T-cell (primary cell): ENCODE data around the gene UBR1. TPM values are rescaled to one million over a fixed set of nuclear protein-coding genes. Genes with fewer than 3 reads are reported as not detected.

Experiments used
- ATAC-seq, 4 experiments: fragments of 200-7000 bp in 3 of 4; fragments of 150-1000 bp in 1 of 4; cut with Tn5 transposase; replicated peaks in 1 of 4; 1 replicate in 3 of 4; 2 replicates in 1 of 4; pipeline ENCODE4 v1.10.0; 2021; ENCODE audit warnings: moderate library complexity in 3 of 4, mild to moderate bottlenecking in 2 of 4, moderate number of reproducible peaks in 1 of 4
- CTCF ChIA-PET, 2 donors: fragments of 300-600 bp; sonication (Branson Sonifier 250); formaldehyde crosslinking; loops; one replicate each; lab custom pipeline; 2022; ENCODE audit warnings: antibody characterized with exemption in 2 of 2; lab: Charles Lee
- POLR2A ChIA-PET, 2 donors: fragments of 300-600 bp; sonication (Branson Sonifier 250); formaldehyde crosslinking; loops; one replicate each; lab custom pipeline; 2022; ENCODE audit warnings: antibody characterized with exemption in 2 of 2; lab: Charles Lee
- DNase-seq, 35 experiments: peaks; one replicate each; pipeline versions ENCODE4 v3.0.0 to v3.0.0-alpha.2; 2013 to 2023
- H3K27ac ChIP-seq: one replicate; pipeline ENCODE4 v1.5.1; 2013; ENCODE audit warnings: low read length
- H3K27me3 ChIP-seq, 2 experiments: replicated peaks in 1 of 2; 1 replicate in 1 of 2; 2 replicates in 1 of 2; pipeline versions ENCODE4 v1.6.1 to v1.7.0; 2013; ENCODE audit warnings: low read length in 1 of 2, mixed read lengths in 1 of 2; ENCODE audit not compliant: control insufficient read depth in 2 of 2, insufficient read depth in 2 of 2; ENCODE audit errors: extremely low read depth in 1 of 2
- H3K36me3 ChIP-seq, 2 donors: 1 replicate in 1 of 2; 2 replicates in 1 of 2; pipeline versions ENCODE4 v1.6.1 to v1.7.0; 2013; ENCODE audit warnings: low read length in 1 of 2; ENCODE audit not compliant: control insufficient read depth in 2 of 2, insufficient read depth in 1 of 2; ENCODE audit errors: extremely low read depth in 1 of 2
- H3K4me1 ChIP-seq, 2 experiments: 1 replicate in 1 of 2; 2 replicates in 1 of 2; pipeline versions ENCODE4 v1.6.1 to v1.7.0; 2013; ENCODE audit warnings: low read length in 2 of 2, mixed read lengths in 1 of 2; ENCODE audit not compliant: insufficient read depth in 2 of 2, control insufficient read depth in 1 of 2; ENCODE audit errors: extremely low read depth in 1 of 2
- H3K4me3 ChIP-seq, 2 donors: 1 replicate in 1 of 2; 2 replicates in 1 of 2; pipeline versions ENCODE4 v1.5.1 to v1.7.0; 2013; ENCODE audit warnings: mild to moderate bottlenecking in 2 of 2, low read length in 1 of 2, moderate library complexity in 1 of 2; ENCODE audit not compliant: control insufficient read depth in 1 of 2; ENCODE audit errors: extremely low read depth in 1 of 2
- H3K9me3 ChIP-seq: 2 replicates; pipeline ENCODE4 v1.7.0; 2013
- H3K27ac Mint-ChIP-seq, 2 donors: one replicate each; pipeline ENCODE4 v1.8.0; 2020 to 2021; ENCODE audit warnings: mild to moderate bottlenecking in 2 of 2, mixed read lengths in 2 of 2
- H3K27me3 Mint-ChIP-seq, 2 donors: one replicate each; pipeline ENCODE4 v1.8.0; 2021 to 2022; ENCODE audit warnings: mixed read lengths in 2 of 2
- H3K36me3 Mint-ChIP-seq: one replicate; pipeline ENCODE4 v1.8.0; 2021; ENCODE audit warnings: mixed read lengths
- H3K4me1 Mint-ChIP-seq, 3 donors: one replicate each; pipeline ENCODE4 v1.8.0; 2020 to 2022; ENCODE audit warnings: mixed read lengths in 3 of 3, mild to moderate bottlenecking in 1 of 3
- H3K4me3 Mint-ChIP-seq, 3 donors: one replicate each; pipeline ENCODE4 v1.8.0; 2020 to 2022; ENCODE audit warnings: mild to moderate bottlenecking in 3 of 3, mixed read lengths in 3 of 3, moderate library complexity in 3 of 3
- H3K9me3 Mint-ChIP-seq, 3 donors: one replicate each; pipeline ENCODE4 v1.8.0; 2020 to 2022; ENCODE audit warnings: mixed read lengths in 3 of 3
- WGBS: methylation state at CpG from one replicate; pipeline ENCODE4 v1.1.5; 2013; ENCODE audit warnings: missing lambda C conversion rate; ENCODE audit not compliant: insufficient coverage; 5-methylcytosine and 5-hydroxymethylcytosine counted together
- total RNA-seq, 35 experiments: library from RNA in 6 of 35; stranded (reverse) in 6 of 35; fragments of 120-200 nt in 1 of 35; gene quantifications; one replicate each; pipeline versions ENCODE4 v1.2.1 to v1.2.4 and lab custom pipeline; 2013 to 2026

Gene UBR1
- total RNA-seq, 5 donors from 2014 or later (not counting 1 experiment from before 2014, with no cell fraction given), result 35.0 to 55.6 (median 41.0) TPM

DNA sequence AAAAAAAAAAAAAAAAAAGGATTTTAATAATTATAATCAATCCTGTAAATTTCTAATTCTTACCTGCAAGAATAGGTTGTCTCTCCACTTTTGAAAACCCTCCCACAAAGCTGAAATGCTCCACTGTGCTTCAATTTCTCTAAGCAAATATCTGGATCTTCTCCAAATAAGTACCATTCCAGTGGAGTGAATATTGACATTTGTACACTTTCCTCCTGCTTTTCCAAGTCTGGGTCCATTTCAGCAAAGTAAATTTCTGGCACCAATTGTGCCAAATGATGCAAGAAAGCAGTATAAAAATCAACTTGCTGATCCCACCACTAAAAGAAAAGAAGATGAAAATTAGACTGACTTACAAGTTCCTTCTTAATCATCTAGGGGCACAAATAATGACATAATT, 19.9 kb downstream of the UBR1 start:
- H3K27me3 ChIP-seq, result no peaks in the 10 kb centered on the region
- peaks cover 7 to 27% of the 10 kb centered on the region in 2 donors for H3K36me3 ChIP-seq
- peaks cover 0 to 2% of the 10 kb centered on the region in 2 experiments for H3K4me1 ChIP-seq
- no peak for DNase-seq
- peaks cover 40% of the 10 kb centered on the region for H3K36me3 Mint-ChIP-seq
- ChIA-PET POLR2A (no interaction called here), CTCF (no interaction called here)
- H3K27me3 Mint-ChIP-seq, result no peaks in the 10 kb centered on the region
- H3K27ac ChIP-seq, result no peak overlapping the region
- H3K9me3 ChIP-seq, result no peaks in the 10 kb centered on the region
- no peak overlapping the region for H3K27ac Mint-ChIP-seq
- H3K4me1 Mint-ChIP-seq, result peaks cover 28 to 36% (median 29%) of the 10 kb centered on the region in 3 donors
- no peak overlapping the region for H3K4me3 ChIP-seq
- no peak for ATAC-seq
- H3K4me3 Mint-ChIP-seq, result no peak overlapping the region
- no peaks in the 10 kb centered on the region for H3K9me3 Mint-ChIP-seq

DNA sequence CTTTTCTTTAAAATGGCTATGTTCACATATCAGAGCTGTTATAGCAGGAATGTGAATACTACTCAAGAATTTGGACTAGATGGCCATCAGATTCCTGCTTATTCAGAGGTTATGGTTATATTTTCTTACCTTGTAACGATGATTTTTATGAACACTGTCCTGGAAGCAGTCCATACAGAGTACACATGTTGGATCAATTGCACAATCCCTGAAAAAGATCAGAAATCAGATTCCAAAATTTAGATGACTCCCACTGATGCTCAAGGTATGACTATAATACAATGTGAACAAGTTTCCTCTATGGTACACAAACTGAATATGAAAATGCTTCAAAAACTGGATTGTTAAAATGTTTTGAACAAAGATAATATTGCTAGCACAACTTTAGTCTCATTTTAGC, 23.3 kb downstream of the UBR1 start:
- no peak for DNase-seq
- no peaks in the 10 kb centered on the region for H3K27me3 ChIP-seq
- no peak overlapping the region for H3K4me3 ChIP-seq
- Mint-ChIP-seq H3K9me3 (no peaks in the 10 kb centered on the region), H3K36me3 (peaks cover 55% of the 10 kb centered on the region), H3K4me3 (no peak overlapping the region), H3K27me3 (no peaks in the 10 kb centered on the region), H3K4me1 (peaks cover 24 to 36% (median 29%) of the 10 kb centered on the region in 3 donors), H3K27ac (no peak overlapping the region)
- no CpG with 5 or more reads among the region's 1 CpG for WGBS
- H3K27ac ChIP-seq, result no peak overlapping the region
- ATAC-seq, result no peak
- H3K4me1 ChIP-seq, result peaks cover 0 to 2% of the 10 kb centered on the region in 2 experiments
- CTCF ChIA-PET, result interaction anchor here (0.6 kb wide), 2 partner anchors 8 to 10 kb away, joined by 3 to 4 read pairs; no protein-coding TSS in a partner anchor
- POLR2A ChIA-PET, result no interaction called here
- H3K36me3 ChIP-seq, result peaks cover 7 to 41% of the 10 kb centered on the region in 2 donors
- H3K9me3 ChIP-seq, result no peaks in the 10 kb centered on the region

DNA sequence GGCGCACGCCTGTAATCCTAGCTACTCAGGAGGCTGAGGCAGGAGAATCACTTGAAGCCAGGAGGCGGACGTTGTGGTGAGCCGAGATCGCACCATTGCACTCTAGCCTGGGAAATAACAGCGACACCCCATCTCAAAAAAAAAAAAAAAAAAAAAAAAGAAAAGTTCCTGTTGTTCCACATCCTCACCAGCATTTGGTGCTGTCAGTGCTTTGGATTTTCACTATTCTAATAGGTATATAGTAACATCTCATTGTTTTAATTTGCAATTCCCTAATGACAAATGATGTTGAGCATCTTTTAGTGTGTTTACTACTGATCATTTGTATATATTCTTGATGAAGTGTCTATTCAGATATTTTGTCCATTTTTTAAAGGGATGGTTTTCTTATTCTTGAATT, 24.6 kb downstream of the UBR1 start:
- H3K4me3 Mint-ChIP-seq, result no peak overlapping the region
- POLR2A ChIA-PET, result no interaction called here
- DNase-seq, result no peak

DNA sequence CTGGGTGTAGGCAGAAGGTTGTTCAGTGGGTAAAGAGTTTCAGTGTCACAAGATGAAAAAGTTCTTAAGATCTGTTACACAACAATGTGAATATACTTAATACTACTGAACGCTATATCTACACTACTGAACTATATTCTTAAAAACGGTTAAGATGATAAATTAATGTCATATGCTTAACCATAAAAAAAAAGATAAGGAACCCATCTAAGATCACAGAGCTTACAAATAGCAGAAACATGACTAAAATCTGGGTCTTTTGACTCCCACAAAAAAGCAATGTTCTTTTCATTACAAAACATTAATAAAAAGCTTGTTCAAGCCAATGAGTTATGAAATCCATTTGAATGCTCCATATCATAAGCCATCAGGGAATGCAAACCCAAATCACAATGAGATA, 34.4 kb downstream of the UBR1 start:
- POLR2A ChIA-PET, result no interaction called here
- Mint-ChIP-seq H3K27me3 (no peaks in the 10 kb centered on the region), H3K27ac (no peak overlapping the region), H3K4me3 (no peak overlapping the region), H3K36me3 (peaks cover 60% of the 10 kb centered on the region), H3K9me3 (no peaks in the 10 kb centered on the region), H3K4me1 (no peaks in the 10 kb centered on the region)
- H3K4me3 ChIP-seq, result no peak overlapping the region
- H3K4me1 ChIP-seq, result no peaks in the 10 kb centered on the region
- H3K27me3 ChIP-seq, result no peaks in the 10 kb centered on the region
- H3K9me3 ChIP-seq, result no peaks in the 10 kb centered on the region
- no CpG with 5 or more reads among the region's 2 CpGs for WGBS
- H3K27ac ChIP-seq, result no peak overlapping the region
- peaks cover 9 to 43% of the 10 kb centered on the region in 2 donors for H3K36me3 ChIP-seq
- CTCF ChIA-PET, result interaction anchor here in 1 of 2 donors (0.5 kb wide), 1 partner anchor 491 kb away, joined by 3 read pairs; no protein-coding TSS in a partner anchor
- ATAC-seq (no peak), DNase-seq (no peak)

More for the DNA sequence above, 24.6 kb downstream of the UBR1 start:
- Histone ChIP-seq H3K36me3 (peaks cover 7 to 41% of the 10 kb centered on the region in 2 donors), H3K27me3 (no peaks in the 10 kb centered on the region), H3K4me3 (no peak overlapping the region), H3K4me1 (no peaks in the 10 kb centered on the region), H3K27ac (no peak overlapping the region), H3K9me3 (no peaks in the 10 kb centered on the region)
- no CpG with 5 or more reads among the region's 7 CpGs for WGBS
- CTCF ChIA-PET, result interaction anchor here in 1 of 2 donors (0.7 kb wide), 1 partner anchor 606 kb away, joined by 3 read pairs; no protein-coding TSS in a partner anchor
- Mint-ChIP-seq H3K36me3 (peaks cover 49% of the 10 kb centered on the region), H3K27ac (no peak overlapping the region), H3K4me1 (peaks cover 18 to 28% (median 22%) of the 10 kb centered on the region in 3 donors), H3K9me3 (no peaks in the 10 kb centered on the region), H3K27me3 (no peaks in the 10 kb centered on the region)
- ATAC-seq, result no peak

DNA sequence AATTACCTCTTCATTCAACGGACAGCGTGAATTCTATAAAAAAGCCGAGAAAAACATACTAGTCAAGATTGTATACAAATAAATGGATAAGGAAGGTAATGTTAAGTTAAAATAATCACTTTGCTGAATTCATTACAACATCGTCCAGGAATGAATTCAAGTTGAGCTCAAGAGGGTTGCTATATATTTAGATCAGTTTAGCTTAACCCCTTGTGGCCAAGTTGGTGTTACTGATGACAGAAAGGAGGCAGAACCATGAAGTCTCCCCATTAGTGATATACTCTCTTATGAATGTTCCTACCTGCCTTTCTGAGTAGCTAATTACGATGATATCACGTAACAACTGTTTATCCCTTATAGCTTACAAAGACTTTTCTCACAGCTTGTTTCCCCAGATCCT, 34.9 kb downstream of the UBR1 start:
- ATAC-seq (no peak), DNase-seq (no peak)
- no peaks in the 10 kb centered on the region for H3K4me1 Mint-ChIP-seq
- no peak overlapping the region for H3K27ac Mint-ChIP-seq
- no peaks in the 10 kb centered on the region for H3K27me3 ChIP-seq
- H3K9me3 Mint-ChIP-seq, result no peaks in the 10 kb centered on the region
- H3K36me3 ChIP-seq, result peaks cover 9 to 43% of the 10 kb centered on the region in 2 donors
- H3K27me3 Mint-ChIP-seq, result no peaks in the 10 kb centered on the region
- H3K27ac ChIP-seq, result no peak overlapping the region
- H3K9me3 ChIP-seq, result no peaks in the 10 kb centered on the region
- H3K36me3 Mint-ChIP-seq, result peaks cover 66% of the 10 kb centered on the region
- no CpG with 5 or more reads among the region's 6 CpGs for WGBS
- ChIA-PET POLR2A (interaction anchor here in 1 of 2 donors (0.6 kb wide), 1 partner anchor 21 kb away, joined by 10 read pairs; no protein-coding TSS in a partner anchor), CTCF (interaction anchor here in 1 of 2 donors (0.5 kb wide), 1 partner anchor 490 kb away, joined by 3 read pairs; no protein-coding TSS in a partner anchor)
- H3K4me1 ChIP-seq, result no peaks in the 10 kb centered on the region
- no peak overlapping the region for H3K4me3 Mint-ChIP-seq
- H3K4me3 ChIP-seq, result no peak overlapping the region

DNA sequence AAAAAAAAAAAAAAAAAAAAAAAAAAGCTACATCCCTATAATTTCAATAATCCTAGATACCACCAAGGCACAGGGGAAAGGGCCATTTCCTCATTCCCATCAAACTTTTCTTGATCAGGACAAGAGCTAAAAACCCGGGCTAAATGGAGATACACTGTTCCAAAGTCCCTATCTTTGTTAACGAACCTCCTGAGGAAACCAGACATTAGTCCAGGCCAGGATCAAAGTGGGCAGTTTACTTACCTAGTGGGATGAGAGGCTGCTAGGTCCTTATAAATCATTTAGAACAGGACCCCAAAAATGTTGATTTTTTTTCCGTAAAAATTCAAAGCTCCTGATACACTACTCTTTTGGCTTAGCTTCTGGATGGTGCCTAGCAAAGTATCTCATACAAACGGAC, 35.6 kb downstream of the UBR1 start:
- CTCF ChIA-PET, result interaction anchor here in 1 of 2 donors (0.5 kb wide), 1 partner anchor 1473 kb away, joined by 3 read pairs; no protein-coding TSS in a partner anchor
- POLR2A ChIA-PET, result interaction anchor here (0.6 kb wide), 4 partner anchors 21 to 263 kb away, joined by 3 to 10 read pairs (median 6); no protein-coding TSS in a partner anchor
- ATAC-seq, result no peak
- H3K4me3 Mint-ChIP-seq, result no peak overlapping the region
- no CpG with 5 or more reads among the region's 4 CpGs for WGBS
- H3K36me3 Mint-ChIP-seq, result peaks cover 72% of the 10 kb centered on the region
- DNase-seq, result no peak
- no peaks in the 10 kb centered on the region for H3K9me3 ChIP-seq
- no peaks in the 10 kb centered on the region for H3K4me1 Mint-ChIP-seq
- H3K36me3 ChIP-seq, result peaks cover 9 to 47% of the 10 kb centered on the region in 2 donors
- no peaks in the 10 kb centered on the region for H3K9me3 Mint-ChIP-seq
- H3K27me3 ChIP-seq, result no peaks in the 10 kb centered on the region
- H3K4me3 ChIP-seq, result no peak overlapping the region
- no peaks in the 10 kb centered on the region for H3K4me1 ChIP-seq
- H3K27ac ChIP-seq, result no peak overlapping the region
- H3K27ac Mint-ChIP-seq, result no peak overlapping the region
- H3K27me3 Mint-ChIP-seq, result no peaks in the 10 kb centered on the region
